HG03095 (cell line): ENCODE results near the gene FAM72A.
"Not testable (repeated sequence)": the region's sequence is repeated elsewhere in the genome, so short reads cannot be mapped to it uniquely, and the experiment has no call there.

Source experiments
- ATAC-seq: cut with Tn5 transposase; IDR thresholded peaks from one replicate; pipeline ENCODE4 v1.9.1; 2021; ENCODE audit warnings: moderate library complexity; ENCODE audit not compliant: unreplicated experiment

Gene FAM72A

GRCh38 chr1:206173110-206173719 lies 29.4 kb downstream of the FAM72A start:
- not testable (repeated sequence) for ATAC-seq

- ATAC-seq = not testable (repeated sequence)
Measured at GRCh38 chr1:206169794-206170193, 32.8 kb downstream of the FAM72A start.

GRCh38 chr1:206167350-206168029 lies 35.1 kb downstream of the FAM72A start:
- not testable (repeated sequence) for ATAC-seq

GRCh38 chr1:206145771-206146290 lies 56.8 kb downstream of the FAM72A start:
- ATAC-seq = no peak

- ATAC-seq = no peak
Measured at GRCh38 chr1:206144605-206145004, 58.0 kb downstream of the FAM72A start.

- no peak for ATAC-seq
Measured at GRCh38 chr1:206143537-206144172, 59.0 kb downstream of the FAM72A start.

- ATAC-seq = no peak
Measured at GRCh38 chr1:206142770-206143169, 59.9 kb downstream of the FAM72A start.

- ATAC-seq = no peak
Measured at GRCh38 chr1:206142011-206142410, 60.6 kb downstream of the FAM72A start.

GRCh38 chr1:206136241-206136640 lies 66.4 kb downstream of the FAM72A start:
- ATAC-seq = no peak
